GM19043 (cell line): ENCODE measurements around the gene OSTN.
"Not testable (repeated sequence)": the region's sequence is repeated elsewhere in the genome, so short reads cannot be mapped to it uniquely, and the experiment has no call there.

Experiments used
- ATAC-seq: cut with Tn5 transposase; IDR thresholded peaks from one replicate; pipeline ENCODE4 v1.9.1; 2021; ENCODE audit warnings: low read depth; ENCODE audit not compliant: unreplicated experiment

OSTN gene, protein sequence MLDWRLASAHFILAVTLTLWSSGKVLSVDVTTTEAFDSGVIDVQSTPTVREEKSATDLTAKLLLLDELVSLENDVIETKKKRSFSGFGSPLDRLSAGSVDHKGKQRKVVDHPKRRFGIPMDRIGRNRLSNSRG

DNA sequence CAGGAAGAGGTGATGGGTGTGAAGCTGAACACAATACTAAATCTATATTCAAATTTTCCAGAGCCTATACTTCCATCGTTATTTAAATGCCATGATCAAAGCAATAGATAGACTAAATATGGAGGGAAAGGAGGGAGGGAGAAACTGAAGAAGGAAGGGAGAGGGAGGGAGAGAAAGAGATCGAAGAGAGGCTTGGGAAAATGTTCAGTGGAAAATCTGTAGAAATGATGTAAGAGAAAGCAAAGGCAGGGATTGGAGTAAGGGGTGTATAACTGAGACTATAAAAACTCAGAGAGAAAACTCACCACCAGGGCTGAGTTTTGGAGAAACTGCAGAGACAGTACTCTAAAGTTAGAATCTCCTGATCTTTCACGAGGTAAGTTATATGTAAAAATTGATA, at the start of gene OSTN:
TSS of gene OSTN (plus strand) at position 310 of the 400 bp plus-strand sequence. CDS start 13,292 bp downstream, outside the sequence.
- ATAC-seq, result no peak

DNA sequence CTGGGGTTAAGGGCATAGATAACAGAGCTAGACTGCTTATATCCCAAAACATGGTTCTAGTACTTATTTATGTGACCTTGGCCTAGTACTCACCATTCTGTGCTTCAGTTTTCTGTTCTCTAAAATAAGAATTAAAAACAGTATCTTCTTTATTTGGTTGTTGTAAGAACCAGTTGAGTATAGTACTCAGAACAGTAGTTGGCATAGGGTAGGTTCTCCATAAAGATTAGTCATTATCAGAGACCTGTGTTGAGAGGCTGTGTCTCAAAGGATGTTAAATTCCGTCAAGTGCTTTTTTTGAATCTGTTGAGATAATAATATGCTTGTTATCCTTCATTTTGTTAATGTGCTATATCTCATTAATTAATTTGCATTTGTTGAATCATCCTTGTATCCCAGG, 47.4 kb upstream of the OSTN start:
- ATAC-seq, result peak; percentile 57

DNA sequence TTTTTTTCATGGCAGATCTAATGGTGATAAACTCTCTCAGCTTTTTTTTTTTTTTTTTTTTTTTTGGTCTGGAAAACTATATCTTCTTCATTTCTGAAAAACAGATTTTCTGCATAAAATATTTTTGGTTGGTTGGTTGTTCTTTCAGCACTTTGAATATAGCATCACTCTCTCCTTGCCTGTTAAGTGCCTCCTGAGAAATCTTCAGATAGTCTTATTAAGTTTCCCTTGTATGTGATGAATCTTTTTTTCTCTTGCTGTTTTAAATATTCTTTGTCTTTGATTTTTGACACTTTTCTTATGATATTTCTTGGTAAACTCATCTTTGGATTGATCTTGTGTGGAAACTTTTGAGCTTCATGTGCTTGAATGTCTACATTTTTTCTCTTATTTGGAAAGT, 44.2 kb upstream of the OSTN start:
- no peak for ATAC-seq

DNA sequence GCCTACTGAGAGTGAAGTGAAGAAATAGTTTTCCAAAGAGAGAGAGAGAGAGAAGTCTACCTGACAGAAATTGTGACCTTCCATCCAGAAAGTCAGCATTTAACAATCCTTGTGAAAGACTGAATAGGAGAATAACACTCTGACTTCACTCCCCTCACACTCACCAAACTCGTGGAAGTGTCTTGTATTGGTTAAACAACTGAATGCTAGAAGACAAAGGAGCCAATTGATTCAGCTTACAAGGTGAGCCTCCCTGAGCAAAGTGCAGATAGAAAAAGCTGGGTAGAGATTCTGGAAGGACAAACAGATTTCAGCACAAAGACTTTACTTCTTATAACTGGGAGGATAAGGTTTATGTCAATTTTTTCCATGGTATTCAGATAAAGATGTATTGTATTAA, 40.8 kb upstream of the OSTN start:
- ATAC-seq, result no peak

DNA sequence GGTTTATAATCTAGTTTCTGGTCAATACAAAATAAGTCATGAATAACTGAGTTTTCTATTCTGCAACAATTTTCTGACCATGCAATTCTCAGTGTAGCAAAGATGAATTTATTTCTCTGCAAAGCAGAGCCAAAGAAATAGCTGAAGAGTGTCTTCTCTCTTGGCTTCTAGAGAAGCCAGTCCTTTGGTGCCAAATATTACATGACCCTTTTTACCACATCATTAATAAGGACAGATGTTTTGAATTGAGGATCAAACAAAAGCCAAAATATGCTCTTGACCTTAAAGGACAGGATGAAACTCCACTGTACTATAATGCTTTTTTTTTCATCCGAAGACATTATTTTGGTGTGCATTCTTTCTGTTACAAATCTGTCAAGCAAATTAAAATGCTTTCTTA, 40.2 kb upstream of the OSTN start:
- no peak for ATAC-seq

DNA sequence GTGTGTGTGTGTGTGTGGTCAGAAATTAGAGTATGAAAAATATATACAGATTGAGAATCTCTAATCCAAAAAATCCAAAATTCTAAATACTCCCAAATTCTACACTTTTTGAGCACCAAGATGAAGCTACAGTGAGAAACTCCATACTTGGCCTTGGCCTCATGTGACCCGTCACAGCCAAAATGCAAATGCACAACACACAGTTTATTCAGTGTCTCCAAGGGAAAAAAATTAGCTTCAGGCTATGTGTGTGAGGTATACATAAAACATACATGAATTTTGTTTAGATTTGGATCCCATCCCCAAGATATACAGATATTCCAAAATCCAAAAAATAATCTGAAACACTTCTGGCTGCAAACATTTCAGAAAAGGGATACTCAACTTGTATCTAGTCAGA, 33.2 kb upstream of the OSTN start:
- ATAC-seq, result no peak

DNA sequence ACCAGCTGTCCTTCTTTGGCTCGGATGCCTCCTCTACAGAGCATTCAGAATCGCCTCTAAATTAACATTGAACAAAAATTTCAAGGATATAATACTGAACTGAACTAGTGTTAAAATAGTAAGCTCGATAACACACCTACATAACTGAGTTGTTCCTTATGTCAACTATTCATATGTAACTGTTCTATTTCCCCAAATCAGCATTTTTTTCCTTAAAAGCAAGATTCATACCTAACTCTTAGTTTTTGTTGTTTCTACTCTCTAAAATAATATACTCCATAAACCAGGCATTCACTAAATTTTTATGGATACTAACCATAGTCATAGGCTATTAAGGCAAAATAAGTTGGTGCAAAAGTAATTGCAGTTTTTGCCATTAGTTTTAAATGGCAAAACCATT, 32.7 kb upstream of the OSTN start:
- no peak for ATAC-seq

DNA sequence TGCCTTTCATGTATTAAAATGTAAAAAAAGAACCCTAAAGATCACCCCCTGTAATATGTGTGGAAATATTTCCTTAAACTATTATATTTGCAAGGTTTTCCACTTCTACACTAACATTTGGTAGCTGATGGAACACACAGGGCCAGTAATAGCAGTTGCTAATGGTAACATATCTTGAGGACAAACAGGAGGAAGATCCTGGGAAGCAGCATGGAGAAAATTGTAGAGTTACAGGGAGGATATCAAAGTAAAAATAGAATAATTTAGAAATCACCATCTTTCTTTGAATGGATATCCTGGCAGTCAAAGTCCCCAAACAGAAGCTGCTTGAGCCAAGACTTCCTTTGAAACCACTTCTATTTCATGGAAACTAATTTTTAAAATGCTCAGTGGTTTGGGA, 29.5 kb upstream of the OSTN start:
- ATAC-seq, result no peak

DNA sequence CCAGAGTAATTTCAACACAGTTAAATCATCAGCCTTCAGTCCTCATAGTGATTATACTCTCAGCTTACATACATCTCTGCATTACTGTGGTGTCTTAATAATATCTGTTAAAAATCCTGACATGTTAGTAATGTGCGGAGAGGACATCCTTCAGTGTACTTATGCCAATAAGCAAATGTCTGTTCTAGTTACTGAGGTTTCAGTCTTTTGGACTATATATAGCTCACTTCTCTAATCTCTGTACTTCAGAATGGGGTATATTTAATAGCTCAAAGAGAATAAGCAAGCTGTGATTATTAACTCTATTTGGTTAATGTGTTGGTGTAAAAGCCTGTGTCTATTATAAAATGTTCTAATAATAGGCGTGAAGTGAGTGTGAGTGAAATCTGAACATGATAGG, 28.9 kb upstream of the OSTN start:
- peak; percentile 73 for ATAC-seq

DNA sequence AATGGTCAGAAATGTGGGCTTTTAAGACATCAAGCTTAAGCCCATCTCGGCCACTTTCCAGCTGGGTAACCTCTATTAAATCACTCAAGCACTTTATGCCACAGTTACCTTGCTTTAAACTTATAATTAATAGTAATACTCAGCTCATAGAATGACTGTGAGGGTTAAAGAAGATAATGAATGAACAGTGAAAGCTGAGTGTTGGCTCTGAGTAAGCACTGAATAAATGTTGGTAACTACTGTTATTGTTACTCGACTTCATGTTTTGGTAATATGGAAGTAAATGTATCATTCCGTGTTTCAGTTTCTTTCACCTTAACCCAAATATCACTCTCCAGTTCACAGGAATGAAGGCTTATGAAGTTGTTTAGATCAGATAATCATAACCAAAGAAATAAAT, 23.9 kb upstream of the OSTN start:
- ATAC-seq, result no peak

DNA sequence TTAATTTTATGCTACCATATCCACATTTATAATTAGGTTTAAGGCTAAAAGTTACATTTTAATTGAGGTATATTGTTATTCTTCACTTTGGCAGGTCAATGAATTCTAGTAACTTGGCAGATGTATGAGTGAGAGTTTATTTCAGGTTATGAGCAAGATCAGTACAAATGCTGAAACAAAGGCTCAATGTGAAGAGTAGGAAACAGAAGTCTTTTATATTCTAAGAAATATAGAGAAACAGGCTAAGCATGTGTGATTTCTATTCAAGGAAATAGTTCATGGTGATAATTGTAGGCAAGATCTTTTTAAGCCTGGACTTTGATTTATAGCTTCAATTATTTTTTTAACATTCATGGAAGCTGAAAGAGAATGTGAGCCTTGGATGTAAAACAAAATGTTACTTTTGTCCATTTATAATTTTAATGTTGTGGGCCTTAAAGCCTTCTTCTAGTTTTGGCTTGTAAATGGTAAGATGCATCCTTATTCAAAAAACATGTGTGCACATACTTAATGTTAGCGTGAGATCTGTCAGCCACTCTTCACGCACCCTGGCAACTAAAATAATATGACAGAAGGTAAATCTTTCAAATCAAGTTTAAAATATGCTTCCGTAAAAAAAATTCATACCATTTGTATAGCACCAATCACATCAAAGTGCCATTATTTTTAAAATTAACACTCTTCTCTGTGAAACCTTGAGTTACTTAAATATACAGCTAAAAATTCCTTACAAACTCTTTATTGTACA, 22.8 kb upstream of the OSTN start:
- ATAC-seq, result no peak

DNA sequence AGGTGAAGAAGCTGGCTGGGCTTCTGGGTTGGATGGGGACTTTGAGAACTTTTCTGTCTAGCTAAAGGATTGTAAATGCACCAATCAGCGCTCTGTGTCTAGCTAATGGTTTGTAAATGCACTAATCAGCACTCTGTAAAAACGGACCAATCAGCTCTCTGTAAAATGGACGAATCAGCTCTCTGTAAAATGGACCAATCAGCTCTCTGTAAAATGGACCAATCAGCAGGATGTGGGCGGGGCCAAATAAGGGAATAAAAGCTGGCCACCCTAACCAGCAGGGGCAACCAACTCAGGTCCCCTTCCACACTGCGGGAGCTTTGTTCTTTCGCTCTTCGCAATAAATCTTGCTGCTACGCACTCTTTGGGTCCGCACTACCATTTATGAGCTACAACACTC, 13.7 kb upstream of the OSTN start:
- ATAC-seq, result not testable (repeated sequence)

DNA sequence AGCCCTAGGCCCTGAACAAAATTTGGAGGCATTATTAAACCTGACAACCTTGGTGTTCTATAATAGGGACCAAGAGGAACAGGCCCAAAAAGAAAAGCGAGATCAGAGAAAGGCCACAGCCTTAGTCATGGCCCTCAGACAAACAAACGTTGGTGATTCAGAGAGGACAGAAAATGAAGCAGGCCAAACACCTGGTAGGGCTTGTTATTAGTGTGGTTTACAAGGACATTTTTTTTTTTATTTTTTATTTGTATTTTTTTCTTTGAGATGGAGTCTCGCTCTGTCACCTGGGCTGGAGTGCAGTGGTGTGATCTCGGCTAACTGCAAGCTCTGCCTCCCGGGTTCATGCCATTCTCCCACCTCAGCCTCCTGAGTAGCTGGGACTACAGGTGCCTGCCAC, 10.8 kb upstream of the OSTN start:
- not testable (repeated sequence) for ATAC-seq

DNA sequence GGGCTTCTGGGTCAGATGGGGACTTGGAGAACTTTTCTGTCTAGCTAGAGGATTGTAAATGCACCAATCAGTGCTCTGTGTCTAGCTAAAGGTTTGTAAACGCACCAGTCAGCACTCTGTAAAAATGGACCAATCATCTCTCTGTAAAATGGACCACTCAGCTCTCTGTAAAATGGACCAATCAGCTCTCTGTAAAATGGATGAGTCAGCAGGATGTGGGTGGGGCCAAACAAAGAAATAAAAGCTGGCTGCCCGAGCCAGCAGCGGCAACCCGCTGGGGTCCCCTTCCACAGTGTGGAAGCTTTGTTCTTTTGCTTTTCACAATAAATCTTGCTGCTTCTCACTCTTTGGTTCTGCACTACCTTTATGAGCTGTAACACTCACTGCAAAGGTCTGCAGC, 6.8 kb upstream of the OSTN start:
- ATAC-seq, result not testable (repeated sequence)

DNA sequence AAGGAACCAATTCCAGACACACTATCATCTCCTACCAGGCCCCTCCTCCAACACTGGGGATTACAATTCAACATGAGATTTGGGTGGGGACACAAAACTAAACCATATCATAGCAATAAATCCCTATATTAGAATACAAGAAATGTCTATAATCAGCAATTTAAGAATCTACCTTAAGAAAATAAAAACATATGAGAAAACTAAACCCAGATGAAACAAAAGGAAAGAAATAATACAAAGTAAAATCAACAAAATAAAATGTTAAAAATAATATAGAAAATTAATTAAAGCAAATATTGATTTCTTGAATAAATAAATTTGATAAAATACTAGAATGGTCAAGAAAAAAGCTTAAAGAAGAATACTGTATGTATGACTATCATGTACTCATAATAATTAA, 6.1 kb upstream of the OSTN start:
- ATAC-seq, result no peak

DNA sequence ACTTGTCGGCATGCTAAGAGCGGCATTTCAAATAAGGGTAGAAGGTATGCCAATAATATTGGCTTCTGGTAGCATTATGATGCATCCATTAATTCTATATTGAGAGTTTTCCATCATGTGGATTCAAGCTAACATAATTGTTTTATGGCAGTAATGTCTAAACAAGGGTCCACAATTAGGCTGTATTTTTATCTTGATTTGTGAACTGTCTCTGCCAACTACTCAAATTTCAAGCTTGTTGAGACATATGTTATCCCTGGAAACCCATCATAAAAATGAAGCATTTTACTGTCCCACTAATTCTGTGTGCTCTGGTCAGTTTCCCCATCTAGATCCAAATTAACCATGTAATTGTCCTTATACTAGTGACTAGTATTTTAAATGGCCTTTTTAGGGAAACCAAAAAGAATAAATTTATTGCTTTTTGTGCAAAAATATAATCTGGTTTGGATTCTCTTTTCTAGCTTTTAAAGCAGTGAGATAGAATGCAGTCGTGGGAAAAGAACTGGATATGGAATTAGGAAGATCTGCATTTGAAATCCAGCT, 1.2 kb upstream of the OSTN start:
- no peak for ATAC-seq

DNA sequence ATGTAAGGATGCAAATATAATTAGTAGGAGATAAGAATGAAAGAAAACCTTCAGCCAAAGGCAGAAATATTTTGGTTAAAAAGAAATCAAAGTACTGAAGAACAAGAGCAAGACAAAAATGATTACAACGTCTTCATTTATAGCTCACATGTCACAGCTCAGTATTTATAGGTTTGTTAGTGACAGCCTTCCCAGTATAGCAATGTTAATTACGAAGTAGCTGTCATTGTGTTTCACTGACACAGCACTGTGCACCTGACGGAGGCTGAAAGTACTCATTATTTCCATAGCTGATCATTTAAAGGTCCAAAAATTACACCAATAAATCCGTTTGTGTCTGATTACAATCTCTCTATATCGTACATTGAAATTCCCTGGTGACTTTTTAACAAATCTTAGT, 561 bp upstream of the OSTN start:
- no peak for ATAC-seq

DNA sequence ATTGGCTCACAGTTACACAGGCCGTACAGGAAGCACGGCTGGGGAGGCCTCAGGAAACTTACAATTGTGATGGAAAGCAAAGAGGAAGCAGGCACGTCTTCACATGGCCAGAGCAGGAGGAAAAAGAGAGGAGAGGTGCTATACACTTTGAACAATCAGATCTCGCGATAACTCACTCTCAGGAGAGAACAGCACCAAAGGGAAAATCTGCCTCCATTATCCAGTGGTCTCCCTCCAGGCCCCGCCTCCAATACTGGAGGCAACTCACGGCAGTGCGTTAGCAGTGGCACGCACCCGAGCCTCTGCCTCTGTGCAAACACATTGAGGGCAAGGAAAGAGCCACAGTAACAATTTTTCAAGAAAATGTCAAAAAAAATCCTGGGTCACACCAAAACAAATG, 11.0 kb downstream of the OSTN start:
- no peak for ATAC-seq

DNA sequence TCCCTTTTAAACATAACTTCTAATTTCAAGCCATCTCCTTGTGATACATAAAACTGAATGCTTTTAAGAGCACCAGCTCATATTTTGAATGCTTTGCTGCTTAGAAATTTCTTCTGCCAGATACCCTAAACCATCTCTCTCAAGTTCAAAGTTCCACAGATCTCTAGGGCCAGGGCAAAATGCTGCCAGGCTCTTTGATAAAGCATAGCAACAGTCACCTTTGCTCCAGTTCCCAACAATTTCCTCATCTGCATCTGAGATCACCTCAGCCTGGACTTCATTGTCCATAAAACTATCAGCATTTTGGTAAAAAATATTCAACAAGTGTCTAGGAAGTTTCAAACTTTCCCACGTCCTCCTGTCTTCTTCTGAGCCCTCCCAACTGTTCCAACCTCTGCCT, 17.5 kb downstream of the OSTN start:
- no peak for ATAC-seq

DNA sequence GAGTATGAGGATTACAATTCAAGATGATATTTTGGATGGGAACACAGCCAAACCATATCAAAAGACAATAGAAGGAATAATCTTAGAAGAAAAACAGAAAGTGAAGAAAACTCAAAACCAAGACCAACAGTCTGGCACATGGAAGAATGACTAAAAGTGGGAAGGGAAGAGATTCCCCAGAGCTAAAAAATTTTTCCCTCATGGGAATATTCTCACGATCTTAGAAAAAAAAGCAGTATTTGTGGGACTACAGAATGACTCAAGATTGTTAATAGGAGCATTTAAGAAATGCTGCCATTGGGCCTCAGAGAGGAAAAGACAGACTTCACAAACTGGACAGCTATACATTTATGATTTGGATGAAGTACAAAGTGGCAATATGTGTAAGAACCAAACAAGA, 18.3 kb downstream of the OSTN start:
- ATAC-seq, result no peak

DNA sequence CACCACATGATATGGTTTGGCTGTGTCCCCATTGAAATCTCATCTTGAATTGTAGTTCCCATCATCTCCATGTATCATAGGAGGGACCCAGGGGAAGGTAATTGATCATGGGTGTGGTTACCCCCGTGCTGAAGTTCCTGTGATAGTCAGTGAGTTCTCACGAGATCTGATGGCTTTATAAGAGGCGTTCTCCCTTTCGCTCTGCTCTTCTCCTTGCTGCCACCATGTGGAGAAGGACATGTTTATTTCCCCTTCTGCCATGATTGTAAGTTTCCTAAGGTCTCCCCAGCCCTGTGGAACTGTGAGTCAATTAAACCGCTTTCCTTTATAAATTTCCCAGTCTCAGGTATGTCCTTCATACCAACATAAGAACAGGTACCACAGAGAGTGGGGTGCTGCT, 21.9 kb downstream of the OSTN start:
- ATAC-seq, result no peak

DNA sequence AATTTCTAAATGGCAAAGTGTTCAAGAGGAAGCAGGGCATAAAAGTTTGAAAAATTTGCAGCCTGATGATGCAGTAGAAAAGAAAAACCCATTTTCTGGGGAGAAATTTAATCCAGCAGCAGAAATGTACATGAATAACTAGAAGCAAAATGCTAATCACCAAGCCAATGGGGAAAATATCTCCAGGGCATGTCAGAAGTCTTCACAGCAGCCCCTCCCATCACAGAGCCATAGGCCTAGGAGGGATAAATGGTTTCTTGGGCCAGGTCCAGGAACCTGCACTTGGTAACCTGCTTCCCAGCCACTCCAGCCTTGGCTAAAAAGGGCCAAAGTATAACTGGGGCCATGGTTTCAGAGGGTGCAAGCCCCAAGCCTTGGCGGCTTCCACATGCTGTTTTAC, 22.6 kb downstream of the OSTN start:
- ATAC-seq, result no peak
